ENCODE results near the gene VCX3A.

GRCh38 chrX:6558979-6559378, 24.1 kb upstream of the VCX3A start:
- TF ChIP-seq POLR2A (IDR thresholded peaks at IDR 0.05; ENCODE audit: low read depth, low read length) (no peak), CTCF (conservative IDR thresholded peaks at IDR 0.05; ENCODE audit: low read depth, low read length) (no peak), RAD21 (IDR thresholded peaks at IDR 0.05; ENCODE audit: low read length) (no peak), MXI1 (IDR thresholded peaks at IDR 0.05; ENCODE audit: borderline replicate concordance, low read depth, low read length) (no peak), MAFK (IDR thresholded peaks at IDR 0.05; ENCODE audit: low read depth, low read length) (no peak), CEBPB (IDR thresholded peaks at IDR 0.05; ENCODE audit: low read depth, low read length) (no peak), SMC3 (IDR thresholded peaks at IDR 0.05; ENCODE audit: low read depth, low read length) (no peak), RCOR1 (IDR thresholded peaks at IDR 0.05; ENCODE audit: insufficient replicate concordance, low read length) (no peak), RFX5 (IDR thresholded peaks at IDR 0.05; ENCODE audit: low read depth, low read length) (no peak), MAZ (IDR thresholded peaks at IDR 0.05; ENCODE audit: borderline replicate concordance, low read depth, low read length) (no peak), CHD1 (IDR thresholded peaks at IDR 0.05; ENCODE audit: low read depth, low read length) (no peak)
- TF ChIP-seq, protein P1, sequence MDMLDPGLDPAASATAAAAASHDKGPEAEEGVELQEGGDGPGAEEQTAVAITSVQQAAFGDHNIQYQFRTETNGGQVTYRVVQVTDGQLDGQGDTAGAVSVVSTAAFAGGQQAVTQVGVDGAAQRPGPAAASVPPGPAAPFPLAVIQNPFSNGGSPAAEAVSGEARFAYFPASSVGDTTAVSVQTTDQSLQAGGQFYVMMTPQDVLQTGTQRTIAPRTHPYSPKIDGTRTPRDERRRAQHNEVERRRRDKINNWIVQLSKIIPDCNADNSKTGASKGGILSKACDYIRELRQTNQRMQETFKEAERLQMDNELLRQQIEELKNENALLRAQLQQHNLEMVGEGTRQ (IDR thresholded peaks at IDR 0.05; ENCODE audit: low read depth, low read length) = no peak
